SK-N-SH (cell line): ENCODE measurements around the gene ARHGAP15. TPM values are rescaled to one million over a fixed set of nuclear protein-coding genes. Genes with fewer than 3 reads are reported as not detected.

ENCODE experiments used
- CTCF ChIA-PET: fragments of 300-600, 350-600 bp; formaldehyde crosslinking; extraction: SDS; loops from one replicate; lab custom pipeline; 2021; lab: Yijun Ruan, JAX
- POLR2A ChIA-PET: fragments of 350-600 bp; sonication (Branson Sonifier 250); formaldehyde crosslinking; extraction: SDS; loops from one replicate; lab custom pipeline; 2020; ENCODE audit warnings: antibody characterized with exemption, inconsistent platforms; lab: Yijun Ruan, JAX
- DNase-seq: peaks from one replicate; pipeline ENCODE4 v3.0.0; 2012
- H2AFZ ChIP-seq: fragments of 200-600 bp; sonication (generic); 2 replicates; pipeline ENCODE4 v1.8.1; 2016; ENCODE audit warnings: antibody characterized with exemption, mild to moderate bottlenecking, low read depth
- H3F3A ChIP-seq: fragments of 200-600 bp; sonication (generic); replicated peaks from 2 replicates; pipeline ENCODE3; 2016; ENCODE audit warnings: antibody characterized with exemption, mild to moderate bottlenecking; ENCODE audit not compliant: insufficient read depth
- H3K27ac ChIP-seq, 2 experiments: fragments of 200-500 bp in 1 of 2; fragments of 200-600 bp in 1 of 2; sonication (Bioruptor generic) in 1 of 2; sonication (generic), shearing (Covaris generic) in 1 of 2; 2 replicates each; pipeline versions ENCODE4 v1.5.1 to v1.6.1; 2014 to 2016; ENCODE audit warnings: low read depth in 2 of 2, inconsistent platforms in 1 of 2, low read length in 1 of 2, mild to moderate bottlenecking in 1 of 2, mixed read lengths in 1 of 2
- H3K27me3 ChIP-seq: fragments of 200-600 bp; sonication (generic), shearing (Covaris generic); 2 replicates; pipeline ENCODE4 v1.6.1; 2016; ENCODE audit warnings: mixed run types; ENCODE audit not compliant: insufficient read depth
- H3K36me3 ChIP-seq, 2 experiments: fragments of 200-500 bp in 1 of 2; fragments of 200-600 bp in 1 of 2; sonication (Bioruptor generic) in 1 of 2; sonication (generic) in 1 of 2; replicated peaks in 1 of 2; 2 replicates each; pipeline versions ENCODE3 to v1.5.1; 2014 to 2016; ENCODE audit warnings: low read length in 1 of 2, mild to moderate bottlenecking in 1 of 2; ENCODE audit not compliant: insufficient read depth in 2 of 2, control insufficient read depth in 1 of 2
- H3K4me1 ChIP-seq, 2 experiments: fragments of 200-500 bp in 1 of 2; fragments of 200-600 bp in 1 of 2; sonication (Bioruptor generic) in 1 of 2; sonication (generic), shearing (Covaris generic) in 1 of 2; 2 replicates each; pipeline versions ENCODE4 v1.5.1 to v1.6.1; 2014 to 2016; ENCODE audit warnings: low read depth in 1 of 2, low read length in 1 of 2, mixed run types in 1 of 2; ENCODE audit not compliant: insufficient read depth in 2 of 2, control insufficient read depth in 1 of 2
- H3K4me2 ChIP-seq: fragments of 200-600 bp; sonication (generic), shearing (Covaris generic); 2 replicates; pipeline ENCODE4 v1.6.1; 2017; ENCODE audit warnings: mixed run types
- H3K4me3 ChIP-seq, 2 experiments: fragments of 200-500 bp in 1 of 2; fragments of 200-600 bp in 1 of 2; sonication (Bioruptor generic) in 1 of 2; sonication (generic), shearing (Covaris generic) in 1 of 2; 2 replicates each; pipeline versions ENCODE4 v1.5.1 to v1.8.1; 2014 to 2016; ENCODE audit warnings: low read depth in 2 of 2, inconsistent platforms in 1 of 2, low read length in 1 of 2, mild to moderate bottlenecking in 1 of 2, mixed read lengths in 1 of 2, moderate library complexity in 1 of 2
- H3K79me2 ChIP-seq: fragments of 200-600 bp; sonication (generic); 2 replicates; pipeline ENCODE4 v1.8.1; 2017; ENCODE audit warnings: mild to moderate bottlenecking; ENCODE audit not compliant: insufficient read depth
- H3K9ac ChIP-seq: fragments of 200-600 bp; sonication (generic); 2 replicates; pipeline ENCODE4 v1.6.1; 2017; ENCODE audit warnings: mixed run types
- H3K9me2 ChIP-seq: fragments of 200-600 bp; sonication (generic); 2 replicates; pipeline ENCODE4 v1.6.1; 2017; ENCODE audit warnings: mixed run types
- H3K9me3 ChIP-seq: fragments of 200-600 bp; sonication (generic); 2 replicates; pipeline ENCODE4 v1.6.1; 2017; ENCODE audit warnings: mixed run types, mild to moderate bottlenecking, moderate library complexity
- H4K20me1 ChIP-seq: fragments of 200-600 bp; sonication (generic); 2 replicates; pipeline ENCODE4 v1.6.1; 2017; ENCODE audit warnings: mild to moderate bottlenecking, mixed run types; ENCODE audit not compliant: insufficient read depth
- CHD2 ChIP-seq: fragments of 150-350 bp; IDR thresholded peaks from 2 replicates; pipeline ENCODE4 v1.6.1; 2018; ENCODE audit warnings: low read length; ENCODE audit not compliant: partially characterized antibody
- ELF1 ChIP-seq: IDR thresholded peaks from 2 replicates; pipeline ENCODE4 v1.4.0; 2012
- EP300 ChIP-seq, 2 experiments: IDR thresholded peaks; 2 replicates each; pipeline versions ENCODE4 v1.4.0 to v1.6.1; 2012; ENCODE audit warnings: borderline replicate concordance in 1 of 2, low read depth in 1 of 2, low read length in 1 of 2
- EZH2phosphoT487 ChIP-seq: fragments of 200-600 bp; sonication (generic); IDR thresholded peaks from 2 replicates; pipeline ENCODE4 v1.6.1; 2017; ENCODE audit warnings: low read depth, mixed run types, mild to moderate bottlenecking, antibody characterized with exemption, moderate library complexity, borderline replicate concordance
- FOSL2 ChIP-seq: IDR thresholded peaks from 2 replicates; pipeline ENCODE4 v1.4.0; 2012; ENCODE audit warnings: low read depth, mild to moderate bottlenecking, moderate library complexity, borderline replicate concordance
- GABPA ChIP-seq: IDR thresholded peaks from 2 replicates; pipeline ENCODE4 v1.4.0; 2012; ENCODE audit warnings: low read depth, mild to moderate bottlenecking
- GATA2 ChIP-seq: sonication (generic); formaldehyde crosslinking; IDR thresholded peaks from 2 replicates; pipeline ENCODE4 v1.5.0; 2020; ENCODE audit warnings: mild to moderate bottlenecking, missing genetic modification reagents
- IRF3 ChIP-seq: fragments of 150-350 bp; IDR thresholded peaks from 2 replicates; pipeline ENCODE4 v1.6.1; 2016; ENCODE audit warnings: mild to moderate bottlenecking, low read depth, low read length
- JUND ChIP-seq: IDR thresholded peaks from 2 replicates; pipeline ENCODE4 v1.4.0; 2012
- MEF2A ChIP-seq: IDR thresholded peaks from 2 replicates; pipeline ENCODE4 v1.4.0; 2012; ENCODE audit warnings: low read depth, borderline replicate concordance
- MXI1 ChIP-seq: IDR thresholded peaks from 2 replicates; pipeline ENCODE4 v1.6.1; 2012; ENCODE audit warnings: mild to moderate bottlenecking, low read depth, low read length, improper control_type of control experiment
- NRF1 ChIP-seq: IDR thresholded peaks from 2 replicates; pipeline ENCODE4 v1.6.1; 2012; ENCODE audit warnings: low read depth, mild to moderate bottlenecking, low read length
- POLR2AphosphoS5 ChIP-seq: IDR thresholded peaks from 2 replicates; pipeline ENCODE4 v1.6.1; 2012; ENCODE audit warnings: low read depth, low read length
- RAD21 ChIP-seq: IDR thresholded peaks from 2 replicates; pipeline ENCODE4 v1.6.1; 2012; ENCODE audit warnings: mild to moderate bottlenecking, low read length
- REST ChIP-seq: IDR thresholded peaks from 2 replicates; pipeline ENCODE4 v1.6.1; 2012; ENCODE audit warnings: mild to moderate bottlenecking, low read depth, low read length, moderate library complexity
- RFX5 ChIP-seq: IDR thresholded peaks from 2 replicates; pipeline ENCODE4 v1.6.1; 2012; ENCODE audit warnings: mild to moderate bottlenecking, improper control_type of control experiment, low read length
- TAF1 ChIP-seq: IDR thresholded peaks from 2 replicates; pipeline ENCODE4 v1.6.1; 2012; ENCODE audit warnings: low read depth, mild to moderate bottlenecking, low read length, moderate library complexity, borderline replicate concordance
- TEAD4 ChIP-seq: IDR thresholded peaks from 2 replicates; pipeline ENCODE4 v1.4.0; 2012; ENCODE audit warnings: mild to moderate bottlenecking, borderline replicate concordance; ENCODE audit not compliant: insufficient read depth
- USF2 ChIP-seq: fragments of 150-350 bp; IDR thresholded peaks from 2 replicates; pipeline ENCODE4 v1.6.1; 2017; ENCODE audit warnings: antibody characterized with exemption, low read length, low read depth, borderline replicate concordance
- YY1 ChIP-seq: IDR thresholded peaks from 2 replicates; pipeline ENCODE4 v1.4.0; 2012; ENCODE audit warnings: low read depth, mild to moderate bottlenecking
- WGBS: methylation state at CpG from one replicate; pipeline ENCODE4 v1.1.6; 2017; ENCODE audit warnings: low lambda C conversion rate; 5-methylcytosine and 5-hydroxymethylcytosine counted together
- polyA plus RNA-seq, 3 experiments: library from polyadenylated mRNA; depleted of rRNA; stranded (reverse); fragments of >200 nt; gene quantifications; 2 replicates each; pipeline ENCODE4 v1.2.3, GENCODE V29; 2012

The ARHGAP15 gene
- polyA plus RNA-seq, 1 of the 3 experiments (the other 2 are of a cell fraction), result not detected

- Histone ChIP-seq H3K27me3 (no peaks in the 10 kb centered on the region), H3K4me2 (no peak overlapping the region), H3F3A (no peaks in the 10 kb centered on the region), H3K9me3 (no peaks in the 10 kb centered on the region), H2AFZ (no peak overlapping the region), H3K4me3 (no peak overlapping the region), H4K20me1 (no peaks in the 10 kb centered on the region), H3K79me2 (no peaks in the 10 kb centered on the region), H3K36me3 (no peaks in the 10 kb centered on the region), H3K9ac (no peak overlapping the region), H3K9me2 (no peaks in the 10 kb centered on the region), H3K27ac (no peak overlapping the region), H3K4me1 (no peaks in the 10 kb centered on the region; a peak in 2 of 4 replicates)
- ChIA-PET POLR2A (no interaction called here), CTCF (no interaction called here)
- DNase-seq, result no peak
- WGBS, result 82% methylated on average over 3 of the region's 3 CpGs
- TF ChIP-seq MEF2A (no peak), GATA2 (CRISPR knock-in tag) (no peak), NRF1 (no peak), USF2 (no peak), TEAD4 (no peak), POLR2AphosphoS5 (no peak), CHD2 (no peak), YY1 (no peak), TAF1 (no peak), IRF3 (no peak), EZH2phosphoT487 (no peak)
These were observed 629.6 kb downstream of the ARHGAP15 start for GRCh38 chr2:143758629-143759330.

GRCh38 chr2:143759455-143759854 lies 630.2 kb downstream of the ARHGAP15 start:
- 82% methylated on average over 6 of the region's 6 CpGs for WGBS
- H2AFZ ChIP-seq, result no peak overlapping the region
- no peak for DNase-seq
- no peak overlapping the region for H3K4me3 ChIP-seq
- no peaks in the 10 kb centered on the region; a peak in 2 of 4 replicates for H3K4me1 ChIP-seq
- no peaks in the 10 kb centered on the region for H3F3A ChIP-seq
- no peaks in the 10 kb centered on the region for H3K36me3 ChIP-seq
- H3K4me2 ChIP-seq, result no peak overlapping the region
- no peaks in the 10 kb centered on the region for H3K27me3 ChIP-seq
- POLR2A ChIA-PET, result no interaction called here
- no peaks in the 10 kb centered on the region for H3K9me2 ChIP-seq
- H3K9me3 ChIP-seq, result no peaks in the 10 kb centered on the region
- CTCF ChIA-PET, result interaction anchor here (1.3 kb wide), 1 partner anchor 73 kb away, joined by 3 read pairs; no protein-coding TSS in a partner anchor
- H4K20me1 ChIP-seq, result no peaks in the 10 kb centered on the region
- no peak overlapping the region for H3K9ac ChIP-seq
- no peak overlapping the region for H3K27ac ChIP-seq
- no peaks in the 10 kb centered on the region for H3K79me2 ChIP-seq
- TF ChIP-seq GABPA, result no peak
- no peak for TF ChIP-seq EP300 (IDR thresholded peaks at IDR 0.05; ENCODE audit: borderline replicate concordance in 1 of 2, low read depth in 1 of 2, low read length in 1 of 2)
- TF ChIP-seq NRF1, result no peak
- TF ChIP-seq MEF2A, result no peak
- TF ChIP-seq FOSL2, result no peak
- TF ChIP-seq JUND, result no peak
- TF ChIP-seq IRF3, result no peak
- TF ChIP-seq RAD21, result no peak
- TF ChIP-seq TAF1, result no peak
- no peak for TF ChIP-seq TEAD4
- TF ChIP-seq ELF1, result no peak
- TF ChIP-seq MXI1, result no peak
- no peak for TF ChIP-seq GATA2 (CRISPR knock-in tag)
- TF ChIP-seq RFX5, result no peak
- TF ChIP-seq REST, result no peak
- no peak for TF ChIP-seq POLR2AphosphoS5
